Calu3 (cell line): ENCODE results near the gene KHDC1. TPM values are rescaled to one million over a fixed set of nuclear protein-coding genes. Genes with fewer than 3 reads are reported as not detected.
"Not testable (repeated sequence)": the region's sequence is repeated elsewhere in the genome, so short reads cannot be mapped to it uniquely, and the experiment has no call there.

Source experiments
- BruUV-seq: library from RNA; stranded (reverse); fragments of 400-500 nt; replicated peaks from 2 replicates; lab custom pipeline; 2021; lab: Mats Ljungman, UMichigan
- CTCF ChIA-PET: fragments of 300-600 bp; sonication (Branson Sonifier 250); formaldehyde crosslinking; loops from one replicate; lab custom pipeline; 2022; ENCODE audit warnings: antibody characterized with exemption; lab: Charles Lee
- DNase-seq: peaks from one replicate; pipeline ENCODE4 v3.0.0; 2022
- H3K27ac Mint-ChIP-seq: one replicate; pipeline ENCODE4 v1.8.0; 2022; ENCODE audit warnings: mixed read lengths; ENCODE audit not compliant: unreplicated experiment
- H3K27me3 Mint-ChIP-seq: one replicate; pipeline ENCODE4 v1.8.0; 2022; ENCODE audit warnings: mixed read lengths; ENCODE audit not compliant: unreplicated experiment
- H3K36me3 Mint-ChIP-seq: one replicate; pipeline ENCODE4 v1.8.0; 2022; ENCODE audit warnings: mild to moderate bottlenecking, moderate library complexity, mixed read lengths; ENCODE audit not compliant: insufficient read depth, unreplicated experiment
- H3K4me1 Mint-ChIP-seq: one replicate; pipeline ENCODE4 v1.8.0; 2022; ENCODE audit warnings: mild to moderate bottlenecking, low read depth, mixed read lengths; ENCODE audit not compliant: unreplicated experiment
- H3K4me3 Mint-ChIP-seq: one replicate; pipeline ENCODE4 v1.8.0; 2022; ENCODE audit warnings: mild to moderate bottlenecking, low read depth, moderate library complexity, mixed read lengths; ENCODE audit not compliant: unreplicated experiment
- H3K9me3 Mint-ChIP-seq: one replicate; pipeline ENCODE4 v1.8.0; 2022; ENCODE audit warnings: low read depth, mixed read lengths; ENCODE audit not compliant: unreplicated experiment
- intact Hi-C: fragments of 100-400 bp; cut with micrococcal nuclease; formaldehyde crosslinking; loops from one replicate; pipeline ENCODE4 v1.10.0; 2022; ENCODE audit not compliant: unreplicated experiment
- total RNA-seq: library from RNA; stranded (reverse); gene quantifications from 2 replicates; pipeline ENCODE4 v1.2.3, GENCODE V29; 2022
- TF ChIP-seq, protein P1 (sequence below): fragments of 200-600 bp; IDR thresholded peaks from one replicate; pipeline ENCODE4 v1.8.0; 2022; ENCODE audit warnings: antibody characterized with exemption; ENCODE audit not compliant: unreplicated experiment

The KHDC1 gene
- total RNA-seq, 1 experiment from 2014 or later, result 4.9 TPM

DNA sequence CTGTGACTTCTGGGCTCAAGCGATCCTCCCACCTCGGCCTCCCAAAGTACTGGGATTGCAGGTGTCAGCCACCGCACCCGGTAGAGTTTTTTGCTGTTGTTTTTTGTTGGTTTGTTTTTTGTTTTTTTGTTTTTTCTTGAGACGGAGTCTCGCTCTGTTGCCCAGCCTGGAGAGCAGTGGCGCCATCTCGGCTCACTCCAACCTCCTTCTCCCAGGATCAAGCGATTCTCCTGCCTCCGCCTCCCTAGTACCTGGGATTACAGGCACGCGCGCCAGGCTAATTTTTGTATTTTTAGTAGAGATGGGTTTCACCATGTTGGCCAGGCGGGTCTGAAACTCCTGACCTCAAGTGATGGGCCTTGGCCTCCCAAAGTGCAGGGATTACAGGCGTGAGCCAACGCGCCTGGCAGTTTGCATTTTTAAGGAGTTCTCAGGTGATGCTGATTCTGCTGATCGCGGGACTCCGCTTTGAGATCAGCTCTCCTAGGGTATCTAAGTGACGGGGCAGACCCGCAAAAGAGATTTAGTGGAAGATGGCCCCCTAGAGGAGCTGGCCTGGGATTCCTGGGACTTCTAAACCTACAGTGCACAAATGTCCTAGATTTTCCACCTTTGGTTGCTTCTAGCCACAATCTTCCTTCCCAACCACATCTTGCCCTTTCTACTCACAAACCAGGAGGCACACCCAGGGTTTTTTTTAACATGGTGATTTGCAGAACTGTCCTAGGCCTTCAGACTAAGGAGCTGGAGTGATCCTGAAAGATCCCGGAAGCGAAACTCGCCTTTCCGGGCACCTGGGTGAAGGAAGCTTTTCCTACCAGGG, 45.9 kb upstream of the KHDC1 start:
- peak overlapping the region; percentile 84 for H3K4me3 Mint-ChIP-seq
- TF ChIP-seq, protein P1, sequence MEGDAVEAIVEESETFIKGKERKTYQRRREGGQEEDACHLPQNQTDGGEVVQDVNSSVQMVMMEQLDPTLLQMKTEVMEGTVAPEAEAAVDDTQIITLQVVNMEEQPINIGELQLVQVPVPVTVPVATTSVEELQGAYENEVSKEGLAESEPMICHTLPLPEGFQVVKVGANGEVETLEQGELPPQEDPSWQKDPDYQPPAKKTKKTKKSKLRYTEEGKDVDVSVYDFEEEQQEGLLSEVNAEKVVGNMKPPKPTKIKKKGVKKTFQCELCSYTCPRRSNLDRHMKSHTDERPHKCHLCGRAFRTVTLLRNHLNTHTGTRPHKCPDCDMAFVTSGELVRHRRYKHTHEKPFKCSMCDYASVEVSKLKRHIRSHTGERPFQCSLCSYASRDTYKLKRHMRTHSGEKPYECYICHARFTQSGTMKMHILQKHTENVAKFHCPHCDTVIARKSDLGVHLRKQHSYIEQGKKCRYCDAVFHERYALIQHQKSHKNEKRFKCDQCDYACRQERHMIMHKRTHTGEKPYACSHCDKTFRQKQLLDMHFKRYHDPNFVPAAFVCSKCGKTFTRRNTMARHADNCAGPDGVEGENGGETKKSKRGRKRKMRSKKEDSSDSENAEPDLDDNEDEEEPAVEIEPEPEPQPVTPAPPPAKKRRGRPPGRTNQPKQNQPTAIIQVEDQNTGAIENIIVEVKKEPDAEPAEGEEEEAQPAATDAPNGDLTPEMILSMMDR, result no peak
- peak overlapping the region; percentile 65 for H3K27ac Mint-ChIP-seq
- H3K9me3 Mint-ChIP-seq, result no peaks in the 10 kb centered on the region
- peaks cover 13% of the 10 kb centered on the region for H3K4me1 Mint-ChIP-seq
- CTCF ChIA-PET, result interaction anchor here (0.7 to 0.9 kb wide), 3 partner anchors 18 to 126 kb away, joined by 3 to 4 read pairs (median 3); no protein-coding TSS in a partner anchor
- BruUV-seq, result no TSS peak
- intact Hi-C loops, result no loop called here
- no peaks in the 10 kb centered on the region for H3K27me3 Mint-ChIP-seq
- DNase-seq, result peak; percentile 33
- peaks cover 16% of the 10 kb centered on the region for H3K36me3 Mint-ChIP-seq

DNA sequence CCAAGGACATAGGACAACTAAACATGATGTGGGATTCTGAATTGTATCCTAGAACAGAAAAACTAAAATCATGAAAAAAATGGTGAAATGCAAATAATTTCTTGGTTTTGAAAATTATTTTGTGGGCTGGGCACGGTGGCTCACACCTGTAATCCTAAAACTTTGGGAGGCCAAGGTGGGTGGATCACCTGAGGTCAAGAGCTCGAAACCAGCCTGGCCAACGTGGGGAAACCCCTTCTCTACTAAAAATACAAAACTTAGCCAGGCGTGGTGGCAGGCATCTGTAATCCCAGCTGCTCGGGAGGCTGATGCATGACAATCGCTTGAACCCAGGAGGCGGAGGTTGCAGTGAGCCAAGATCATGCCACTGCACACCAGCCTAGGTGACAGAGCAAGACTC, 40.8 kb upstream of the KHDC1 start:
- H3K4me1 Mint-ChIP-seq, result not testable (repeated sequence)

DNA sequence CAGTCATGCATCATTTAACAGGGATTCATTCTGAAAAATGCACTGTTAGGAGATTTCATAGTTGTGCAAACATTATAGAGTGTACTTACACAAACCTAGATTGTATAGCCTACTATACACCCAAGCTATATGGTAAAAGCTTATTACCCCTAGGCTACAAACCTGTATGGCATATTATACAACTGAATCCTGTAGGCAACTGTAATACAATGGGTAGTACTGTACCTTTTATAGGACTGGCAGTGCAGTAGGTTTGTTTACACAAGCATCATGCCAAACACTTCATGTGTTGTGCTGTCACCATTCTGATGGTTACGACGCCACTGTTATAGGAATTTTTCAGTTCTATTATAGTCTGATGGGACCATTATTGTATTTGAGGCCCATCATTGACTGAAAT, 39.3 kb upstream of the KHDC1 start:
- Mint-ChIP-seq H3K9me3 (no peaks in the 10 kb centered on the region), H3K27ac (no peak overlapping the region), H3K27me3 (no peaks in the 10 kb centered on the region), H3K4me3 (no peak overlapping the region), H3K4me1 (no peaks in the 10 kb centered on the region), H3K36me3 (no peaks in the 10 kb centered on the region)
- no TSS peak for BruUV-seq
- CTCF ChIA-PET, result no interaction called here
- intact Hi-C loops, result no loop called here
- DNase-seq, result no peak
- TF ChIP-seq, protein P1, result no peak

More for the DNA sequence above, 40.8 kb upstream of the KHDC1 start:
- DNase-seq, CTCF ChIA-PET, intact Hi-C loops, H3K9me3 Mint-ChIP-seq, H3K36me3 Mint-ChIP-seq, BruUV-seq, H3K27ac Mint-ChIP-seq, H3K27me3 Mint-ChIP-seq, H3K4me3 Mint-ChIP-seq: not testable (repeated sequence)

DNA sequence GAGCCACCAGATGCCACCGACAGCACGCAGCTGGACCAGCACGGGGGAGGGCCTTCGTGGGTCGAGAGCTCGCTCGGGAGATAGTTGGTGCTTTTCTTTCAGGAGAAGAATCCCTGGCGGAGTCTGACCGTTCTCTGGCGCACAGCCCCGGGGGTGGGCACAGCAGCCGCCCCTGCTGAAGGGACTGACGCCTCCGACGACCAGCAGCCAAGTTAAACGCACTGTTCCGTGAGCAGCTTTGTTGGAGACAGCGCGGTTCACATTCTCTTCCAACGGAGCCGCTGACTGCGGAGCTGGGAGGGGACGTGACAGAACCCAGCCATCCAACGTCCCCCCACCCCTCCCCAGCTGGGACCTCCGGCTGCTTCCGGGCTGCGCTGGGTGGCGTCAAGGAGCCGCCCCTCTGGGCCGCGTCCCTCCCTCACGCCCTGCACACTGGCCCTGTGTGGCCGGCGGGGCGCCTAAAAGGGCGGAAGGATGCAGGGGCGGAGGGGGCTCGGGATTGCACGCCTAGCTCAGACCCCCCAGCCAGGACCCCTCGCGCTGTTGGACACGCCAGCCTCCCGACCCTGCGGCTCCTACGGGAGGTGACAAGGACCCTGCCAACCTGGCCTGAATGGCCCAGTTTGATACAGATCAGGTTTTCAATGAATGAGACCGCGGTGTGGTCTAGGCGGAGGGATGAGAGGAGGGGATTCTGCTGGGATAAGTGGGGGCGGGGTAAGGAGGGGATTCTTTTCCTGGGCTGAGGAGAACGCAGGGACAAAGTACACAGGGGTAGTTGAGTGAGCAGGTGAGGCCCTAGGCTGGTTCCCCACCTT, 36.4 kb upstream of the KHDC1 start:
- no peak for DNase-seq
- no TSS peak for BruUV-seq
- H3K4me3 Mint-ChIP-seq, result no peak overlapping the region
- H3K4me1 Mint-ChIP-seq, result no peaks in the 10 kb centered on the region
- intact Hi-C loops, result no loop called here
- no peak overlapping the region for H3K27ac Mint-ChIP-seq
- no peaks in the 10 kb centered on the region for H3K9me3 Mint-ChIP-seq
- TF ChIP-seq, protein P1, result no peak
- H3K27me3 Mint-ChIP-seq, result no peaks in the 10 kb centered on the region
- no peaks in the 10 kb centered on the region for H3K36me3 Mint-ChIP-seq
- CTCF ChIA-PET, result no interaction called here
